Endothelial cell of umbilical vein (primary cell): ENCODE results near the gene ZNF37A.

Source experiments
- EZH2 ChIP-seq: IDR thresholded peaks from 2 replicates; pipeline ENCODE4 v1.6.1; 2012; ENCODE audit warnings: borderline replicate concordance, low read depth, mild to moderate bottlenecking, moderate library complexity, low read length, inconsistent platforms; ENCODE audit not compliant: severe bottlenecking
- POLR2A ChIP-seq: IDR thresholded peaks from 2 replicates; pipeline ENCODE4 v1.6.1; 2012; ENCODE audit warnings: low read depth, mild to moderate bottlenecking, control low read depth, low read length
- POLR2AphosphoS5 ChIP-seq: IDR thresholded peaks from 2 replicates; pipeline ENCODE4 v1.6.1; 2012; ENCODE audit warnings: low read depth, mild to moderate bottlenecking, control low read depth, low read length, moderate library complexity; ENCODE audit not compliant: insufficient read depth
- TF ChIP-seq, protein P1 (sequence below): IDR thresholded peaks from 2 replicates; pipeline ENCODE4 v1.6.1; 2011; ENCODE audit not compliant: insufficient read depth, insufficient read length
- TF ChIP-seq, protein P2 (sequence below), 2 donors: IDR thresholded peaks; 1 replicate in 1 of 2; 2 replicates in 1 of 2; pipeline ENCODE4 v1.5.1; 2011; ENCODE audit warnings: low read length in 2 of 2, mild to moderate bottlenecking in 2 of 2, moderate library complexity in 2 of 2, control low read depth in 1 of 2, inconsistent platforms in 1 of 2, low read depth in 1 of 2; ENCODE audit not compliant: insufficient read depth in 1 of 2; ENCODE audit errors: extremely low read depth in 1 of 2

DNA sequence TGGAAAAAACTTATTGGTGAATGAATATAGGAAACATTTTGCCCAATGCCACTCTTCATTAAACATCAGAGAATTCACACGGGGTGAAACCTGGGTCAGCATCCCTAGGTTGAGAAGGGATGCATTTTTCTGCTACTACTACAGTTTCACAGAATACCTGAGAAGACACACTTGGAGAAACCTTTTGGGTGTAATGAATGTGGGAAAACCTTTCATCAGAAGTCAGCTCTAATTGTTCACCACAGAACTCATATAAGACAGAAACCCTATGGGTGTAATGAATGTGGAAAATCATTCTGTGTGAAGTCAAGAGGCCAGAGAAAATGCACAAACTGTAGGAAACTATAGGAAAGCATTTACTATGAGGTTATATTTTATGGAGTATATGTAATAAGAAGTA lies 24.9 kb downstream of the ZNF37A start:
- TF ChIP-seq EZH2 (no peak), POLR2A (no peak), POLR2AphosphoS5 (no peak)
- TF ChIP-seq, protein P1, sequence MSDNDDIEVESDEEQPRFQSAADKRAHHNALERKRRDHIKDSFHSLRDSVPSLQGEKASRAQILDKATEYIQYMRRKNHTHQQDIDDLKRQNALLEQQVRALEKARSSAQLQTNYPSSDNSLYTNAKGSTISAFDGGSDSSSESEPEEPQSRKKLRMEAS = no peak
- TF ChIP-seq, protein P2, sequence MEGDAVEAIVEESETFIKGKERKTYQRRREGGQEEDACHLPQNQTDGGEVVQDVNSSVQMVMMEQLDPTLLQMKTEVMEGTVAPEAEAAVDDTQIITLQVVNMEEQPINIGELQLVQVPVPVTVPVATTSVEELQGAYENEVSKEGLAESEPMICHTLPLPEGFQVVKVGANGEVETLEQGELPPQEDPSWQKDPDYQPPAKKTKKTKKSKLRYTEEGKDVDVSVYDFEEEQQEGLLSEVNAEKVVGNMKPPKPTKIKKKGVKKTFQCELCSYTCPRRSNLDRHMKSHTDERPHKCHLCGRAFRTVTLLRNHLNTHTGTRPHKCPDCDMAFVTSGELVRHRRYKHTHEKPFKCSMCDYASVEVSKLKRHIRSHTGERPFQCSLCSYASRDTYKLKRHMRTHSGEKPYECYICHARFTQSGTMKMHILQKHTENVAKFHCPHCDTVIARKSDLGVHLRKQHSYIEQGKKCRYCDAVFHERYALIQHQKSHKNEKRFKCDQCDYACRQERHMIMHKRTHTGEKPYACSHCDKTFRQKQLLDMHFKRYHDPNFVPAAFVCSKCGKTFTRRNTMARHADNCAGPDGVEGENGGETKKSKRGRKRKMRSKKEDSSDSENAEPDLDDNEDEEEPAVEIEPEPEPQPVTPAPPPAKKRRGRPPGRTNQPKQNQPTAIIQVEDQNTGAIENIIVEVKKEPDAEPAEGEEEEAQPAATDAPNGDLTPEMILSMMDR (IDR thresholded peaks at IDR 0.05; ENCODE audit: extremely low read depth in 1 of 2, insufficient read depth in 1 of 2, low read depth in 1 of 2, low read length in 2 of 2) = no peak
